HepG2 (cell line): ENCODE measurements around the gene SCUBE2. TPM values are rescaled to one million over a fixed set of nuclear protein-coding genes. Genes with fewer than 3 reads are reported as not detected.

Experiments
- ATAC-seq: fragments of 200-7000 bp; cut with Tn5 transposase; 3 replicates; pipeline ENCODE4 v1.9.1; 2020; ENCODE audit warnings: mild to moderate bottlenecking, moderate library complexity
- BruUV-seq: library from RNA; stranded (reverse); fragments of 400-500 nt; replicated peaks from 2 replicates; lab custom pipeline; 2021; lab: Mats Ljungman, UMichigan
- CTCF ChIA-PET: fragments of 300-600 bp; formaldehyde crosslinking; extraction: SDS; loops from one replicate; lab custom pipeline; 2021; ENCODE audit warnings: low total read pairs, inconsistent platforms, low intra/inter-chr PET ratio; lab: Yijun Ruan, JAX
- POLR2A ChIA-PET: fragments of 350-600 bp; sonication (Branson Sonifier 250); formaldehyde crosslinking; loops from one replicate; lab custom pipeline; 2020; ENCODE audit warnings: antibody characterized with exemption, inconsistent platforms; lab: Yijun Ruan, JAX
- DNase-seq: peaks from one replicate; pipeline ENCODE4 v3.0.0-alpha.2; 2015; ENCODE audit warnings: low spot score
- FAIRE-seq: peaks from 3 replicates; lab custom pipeline; 2011; peaks lifted over from hg19 to GRCh38; lab: Jason Lieb, UNC
- H2AFZ ChIP-seq: one replicate; pipeline ENCODE4 v1.6.1; 2011; ENCODE audit warnings: low read length, inconsistent platforms
- H3K27ac ChIP-seq: fragments of 300-600 bp; 3 replicates; pipeline ENCODE4 v1.8.0; 2011; ENCODE audit warnings: mixed run types, mild to moderate bottlenecking, mixed read lengths, low read length, inconsistent platforms; ENCODE audit not compliant: insufficient read depth; ENCODE audit errors: extremely low read length
- H3K27me3 ChIP-seq, 2 experiments: fragments of 200-600 bp in 1 of 2; 2 replicates in 1 of 2; 3 replicates in 1 of 2; pipeline versions ENCODE4 v1.6.0 to v1.8.0; 2011; ENCODE audit warnings: low read length in 2 of 2, mild to moderate bottlenecking in 2 of 2, moderate library complexity in 2 of 2, inconsistent platforms in 1 of 2; ENCODE audit not compliant: insufficient read depth in 2 of 2, control insufficient read depth in 1 of 2
- H3K36me3 ChIP-seq, 2 experiments: fragments of 200-600 bp in 1 of 2; replicated peaks in 1 of 2; 2 replicates in 1 of 2; 3 replicates in 1 of 2; pipeline versions ENCODE4 v1.5.1 to v1.8.0; 2011; ENCODE audit warnings: low read length in 2 of 2, inconsistent platforms in 1 of 2; ENCODE audit not compliant: insufficient read depth in 2 of 2, control insufficient read depth in 1 of 2
- H3K4me1 ChIP-seq: 2 replicates; pipeline ENCODE4 v1.5.1; 2012; ENCODE audit warnings: low read length, inconsistent platforms; ENCODE audit not compliant: insufficient read depth
- H3K4me2 ChIP-seq: 2 replicates; pipeline ENCODE4 v1.6.0; 2011; ENCODE audit warnings: low read depth, low read length, inconsistent platforms
- H3K4me3 ChIP-seq, 3 experiments: fragments of 200-600 bp in 1 of 3; sonication (generic), shearing (Covaris generic) in 1 of 3; replicated peaks in 1 of 3; 2 replicates each; pipeline ENCODE4 v1.5.1; 2011 to 2016; ENCODE audit warnings: low read length in 3 of 3, inconsistent platforms in 2 of 3, low read depth in 2 of 3, mild to moderate bottlenecking in 2 of 3, control low read depth in 1 of 3, mixed read lengths in 1 of 3; ENCODE audit not compliant: insufficient read depth in 1 of 3
- H3K79me2 ChIP-seq: one replicate; pipeline ENCODE4 v1.6.1; 2011; ENCODE audit warnings: low read length, inconsistent platforms; ENCODE audit not compliant: insufficient read depth
- H3K9ac ChIP-seq: 2 replicates; pipeline ENCODE4 v1.6.0; 2011; ENCODE audit warnings: mild to moderate bottlenecking, low read depth, low read length, inconsistent platforms; ENCODE audit not compliant: insufficient read depth
- H3K9me3 ChIP-seq: 2 replicates; pipeline ENCODE4 v1.5.1; 2012; ENCODE audit warnings: mild to moderate bottlenecking, low read length
- H4K20me1 ChIP-seq: 2 replicates; pipeline ENCODE4 v1.6.0; 2011; ENCODE audit warnings: inconsistent platforms, mild to moderate bottlenecking, low read length, moderate library complexity; ENCODE audit not compliant: insufficient read depth
- AHDC1 ChIP-seq: sonication (generic); formaldehyde crosslinking; IDR thresholded peaks from 2 replicates; pipeline ENCODE4 v1.5.1; 2020; ENCODE audit warnings: mild to moderate bottlenecking, missing genetic modification reagents, borderline replicate concordance
- ARHGAP35 ChIP-seq: sonication (generic); formaldehyde crosslinking; IDR thresholded peaks from 2 replicates; pipeline ENCODE4 v1.9.0; 2022; ENCODE audit warnings: mild to moderate bottlenecking, inconsistent platforms, moderate library complexity, missing genetic modification reagents, borderline replicate concordance
- DR1 ChIP-seq: sonication (generic); formaldehyde crosslinking; IDR thresholded peaks from 2 replicates; pipeline ENCODE4 v1.8.0; 2021; ENCODE audit warnings: mild to moderate bottlenecking, missing genetic modification reagents, inconsistent platforms
- HNRNPH1 ChIP-seq: fragments of 200-400 bp; formaldehyde crosslinking; optimal IDR thresholded peaks from 2 replicates; pipeline ENCODE3; 2017; ENCODE audit warnings: mild to moderate bottlenecking, low read depth, low read length
- KAT7 ChIP-seq: IDR thresholded peaks from 2 replicates; pipeline ENCODE4 v1.6.1; 2018; ENCODE audit warnings: borderline replicate concordance, missing compliant biosample characterization
- KLF11 ChIP-seq: IDR thresholded peaks from 2 replicates; pipeline ENCODE4 v1.6.1; 2016; ENCODE audit warnings: missing compliant biosample characterization
- SETDB1 ChIP-seq: sonication (generic); formaldehyde crosslinking; IDR thresholded peaks from 2 replicates; pipeline ENCODE4 v1.5.1; 2020; ENCODE audit warnings: missing genetic modification reagents, mild to moderate bottlenecking, borderline replicate concordance
- SMARCE1 ChIP-seq: fragments of 450-650 bp; IDR thresholded peaks from 2 replicates; pipeline ENCODE4 v1.6.1; 2017; ENCODE audit warnings: borderline replicate concordance
- ZHX1 ChIP-seq: sonication (generic); formaldehyde crosslinking; IDR thresholded peaks from 2 replicates; pipeline ENCODE4 v1.8.1; 2022; ENCODE audit warnings: low read depth, mild to moderate bottlenecking, missing genetic modification reagents
- ZIK1 ChIP-seq: sonication (generic); formaldehyde crosslinking; IDR thresholded peaks from 2 replicates; pipeline ENCODE4 v1.5.0; 2020; ENCODE audit warnings: mild to moderate bottlenecking, low read depth, missing genetic modification reagents, borderline replicate concordance
- ZMYM2 ChIP-seq: sonication (generic); formaldehyde crosslinking; IDR thresholded peaks from 2 replicates; pipeline ENCODE4 v1.8.0; 2022; ENCODE audit warnings: mild to moderate bottlenecking, missing genetic modification reagents
- ZNF205 ChIP-seq: IDR thresholded peaks from 2 replicates; pipeline ENCODE4 v1.6.1; 2018; ENCODE audit warnings: missing biosample characterization, missing genetic modification reagents
- ZNF574 ChIP-seq: sonication (generic); formaldehyde crosslinking; IDR thresholded peaks from 2 replicates; pipeline ENCODE4 v1.4.0; 2020; ENCODE audit warnings: missing genetic modification reagents
- ZNF75D ChIP-seq: sonication (generic); formaldehyde crosslinking; IDR thresholded peaks from 2 replicates; pipeline ENCODE4 v1.8.1; 2023; ENCODE audit warnings: missing genetic modification reagents, mild to moderate bottlenecking, borderline replicate concordance
- WGBS: methylation state at CpG from one replicate; pipeline ENCODE4 v1.1.6; 2017; ENCODE audit warnings: low lambda C conversion rate; 5-methylcytosine and 5-hydroxymethylcytosine counted together
- in situ Hi-C: cut with HindIII; loops from 2 replicates; pipeline ENCODE4 v1.10.0; 2017; ENCODE audit warnings: low pct_unique_long_range_greater_than_20kb; ENCODE audit not compliant: extremely low pct_ligation_motif_present
- intact Hi-C: fragments of 100-400 bp; cut with micrococcal nuclease; formaldehyde crosslinking; loops from one replicate; pipeline ENCODE4 v1.10.0; 2022; ENCODE audit not compliant: unreplicated experiment
- polyA plus RNA-seq, 8 experiments: library from polyadenylated mRNA; depleted of rRNA in 3 of 8; stranded (reverse) in 7 of 8; unstranded in 1 of 8; fragments of >200 nt; fragmentation: Illumina TruSeq in 4 of 8; extraction: Trizol in 4 of 8; gene quantifications; 2 replicates each; pipeline versions ENCODE4 v1.2.1 to v1.2.3, GENCODE V29; 2011 to 2016; ENCODE audit warnings: low read depth in 4 of 8, missing spikeins in 1 of 8, mixed read lengths in 1 of 8; ENCODE audit not compliant: insufficient read depth in 1 of 8
- total RNA-seq, 5 experiments: library from RNA; depleted of rRNA; stranded (reverse); fragments of >200 nt; fragmentation: Illumina TruSeq; extraction: Trizol; gene quantifications; 2 replicates each; pipeline ENCODE4 v1.2.3, GENCODE V29; 2016; ENCODE audit warnings: low read depth in 1 of 5

SCUBE2 gene
- total and polyA plus RNA-seq, 2 of the 13 experiments (the other 11 are each of a cell fraction or from before 2014, with no cell fraction given) = 0.09 TPM; not detected in 1

GRCh38 chr11:9072626-9073176, 18.7 kb downstream of the SCUBE2 start:
- ATAC-seq = no peak
- FAIRE-seq = no peak
- TF ChIP-seq SMARCE1 = no peak
- no peak for TF ChIP-seq KAT7 (CRISPR knock-in tag)
- no peak for TF ChIP-seq ZIK1 (CRISPR knock-in tag)
- no peak for TF ChIP-seq KLF11 (CRISPR knock-in tag)
- no peak for TF ChIP-seq ZNF574 (CRISPR knock-in tag)
- no peak for TF ChIP-seq ZNF75D (CRISPR knock-in tag)
- TF ChIP-seq SETDB1 (CRISPR knock-in tag) = no peak
- TF ChIP-seq ZHX1 (CRISPR knock-in tag) = no peak
- TF ChIP-seq AHDC1 (CRISPR knock-in tag) = no peak
- no peak for TF ChIP-seq ARHGAP35 (CRISPR knock-in tag)
- no peak for TF ChIP-seq HNRNPH1
- no peak for TF ChIP-seq ZMYM2 (CRISPR knock-in tag)
- TF ChIP-seq DR1 (CRISPR knock-in tag) = no peak
- TF ChIP-seq ZNF205 = no peak

More at GRCh38 chr11:9072626-9073176, 18.7 kb downstream of the SCUBE2 start:
- H3K79me2 ChIP-seq = no peaks in the 10 kb centered on the region
- no peak overlapping the region for H3K9ac ChIP-seq
- in situ Hi-C loops (no loop called here), intact Hi-C loops (no loop called here)
- no peaks in the 10 kb centered on the region for H4K20me1 ChIP-seq
- H3K9me3 ChIP-seq = no peaks in the 10 kb centered on the region
- WGBS = 68% methylated on average over 5 of the region's 7 CpGs
- H3K27ac ChIP-seq = no peak overlapping the region
- no TSS peak for BruUV-seq
- H3K4me2 ChIP-seq = no peak overlapping the region
- peaks cover 10% of the 10 kb centered on the region for H3K4me1 ChIP-seq
- no peak overlapping the region for H3K4me3 ChIP-seq
- H3K27me3 ChIP-seq = peaks cover 1 to 49% of the 10 kb centered on the region in 2 experiments
- no peak for DNase-seq
- ChIA-PET CTCF (no interaction called here), POLR2A (no interaction called here)
- H3K36me3 ChIP-seq = no peaks in the 10 kb centered on the region
- no peak overlapping the region for H2AFZ ChIP-seq
